A673 (cell line): ENCODE measurements around the gene XPOT.

Experiments used
- CTCF ChIP-seq: fragments of 300-800, 200-600 bp; sonication (generic); conservative IDR thresholded peaks from 2 replicates; pipeline ENCODE4 v1.5.1; 2017; ENCODE audit warnings: low read depth, mild to moderate bottlenecking, antibody characterized with exemption, low read length, moderate library complexity, mixed read lengths
- EZH2 ChIP-seq: fragments of 200-600 bp; sonication (generic); IDR thresholded peaks from 2 replicates; pipeline ENCODE4 v1.6.1; 2017; ENCODE audit warnings: borderline replicate concordance, low read depth, mild to moderate bottlenecking, mixed read lengths, antibody characterized with exemption, low read length; ENCODE audit not compliant: poor library complexity, severe bottlenecking

- TF ChIP-seq CTCF (no peak), EZH2 (no peak)
These were observed 24.8 kb downstream of the XPOT start for GRCh38 chr12:64428956-64429355.
